ENCODE results near the gene DGKD.

The DGKD gene

GRCh38 chr2:233464056-233464455, 109.8 kb downstream of the DGKD start:
- no peak for DNase-seq

DNA sequence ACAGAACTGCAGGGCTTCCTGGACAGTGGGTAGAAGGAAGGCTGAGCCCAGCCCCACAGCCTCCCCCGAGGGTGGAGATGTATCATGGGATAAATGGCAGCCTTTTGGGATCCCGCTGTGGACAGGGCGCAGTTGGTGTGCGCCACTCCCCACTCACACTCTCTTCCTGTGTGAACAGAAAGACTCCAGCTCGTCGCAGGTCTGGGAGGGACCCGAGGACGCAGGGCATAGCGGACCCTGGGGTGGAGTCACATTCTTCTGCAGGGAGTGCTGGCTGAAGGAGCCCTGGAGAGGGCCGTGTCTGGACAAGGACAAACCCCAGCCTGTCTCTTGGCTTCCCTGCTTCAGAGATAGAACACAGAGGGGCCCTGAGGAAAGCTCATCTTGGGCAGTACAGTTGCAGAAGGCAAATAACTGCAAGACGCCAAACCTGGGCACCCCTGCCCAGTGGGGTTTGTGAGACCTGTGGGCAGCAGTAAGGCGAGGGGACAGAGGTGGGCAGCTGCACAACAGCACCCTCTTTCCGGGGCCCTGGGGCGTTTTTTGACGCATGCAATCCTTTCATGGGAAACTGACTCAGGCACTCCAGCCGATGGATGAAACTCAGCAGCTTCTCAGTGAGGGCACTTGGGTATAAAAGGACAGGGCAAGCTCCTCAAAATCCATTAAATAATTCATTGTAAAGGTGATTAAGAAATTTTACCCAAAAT, 110.4 kb downstream of the DGKD start:
- no peak for DNase-seq

GRCh38 chr2:233466991-233467603, 112.8 kb downstream of the DGKD start:
- no peak for DNase-seq

DNA sequence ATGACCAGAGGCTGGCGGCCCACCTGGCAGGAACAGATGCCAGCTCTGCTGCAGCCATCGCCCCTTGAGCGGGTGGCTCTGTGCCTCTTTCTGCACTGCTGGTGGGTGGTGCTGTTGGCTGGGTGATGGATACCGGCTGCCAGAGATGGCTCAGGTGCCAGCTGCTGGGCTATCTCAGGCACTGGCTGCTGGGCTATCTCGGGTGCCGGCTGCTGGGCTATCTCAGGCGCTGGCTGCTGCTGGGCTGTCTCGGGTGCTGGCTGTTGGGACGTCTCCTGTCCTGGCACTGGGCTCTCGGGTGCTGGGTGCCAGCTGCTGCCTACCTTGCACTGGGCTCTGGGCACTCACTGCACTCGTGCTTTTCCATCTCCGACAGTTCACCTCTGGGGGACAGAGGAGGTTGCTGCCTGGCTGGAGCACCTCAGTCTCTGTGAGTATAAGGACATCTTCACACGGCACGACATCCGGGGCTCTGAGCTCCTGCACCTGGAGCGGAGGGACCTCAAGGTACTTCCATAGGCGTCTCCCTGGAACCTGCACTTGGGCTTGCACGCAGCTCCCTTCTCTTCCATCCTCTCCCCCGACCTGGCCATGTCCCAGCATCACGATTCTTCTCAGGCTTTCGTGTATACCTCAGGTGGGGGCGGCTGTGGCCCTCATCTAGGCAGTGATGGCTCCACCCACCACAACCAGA, 113.9 kb downstream of the DGKD start:
- no peak for DNase-seq

DNA sequence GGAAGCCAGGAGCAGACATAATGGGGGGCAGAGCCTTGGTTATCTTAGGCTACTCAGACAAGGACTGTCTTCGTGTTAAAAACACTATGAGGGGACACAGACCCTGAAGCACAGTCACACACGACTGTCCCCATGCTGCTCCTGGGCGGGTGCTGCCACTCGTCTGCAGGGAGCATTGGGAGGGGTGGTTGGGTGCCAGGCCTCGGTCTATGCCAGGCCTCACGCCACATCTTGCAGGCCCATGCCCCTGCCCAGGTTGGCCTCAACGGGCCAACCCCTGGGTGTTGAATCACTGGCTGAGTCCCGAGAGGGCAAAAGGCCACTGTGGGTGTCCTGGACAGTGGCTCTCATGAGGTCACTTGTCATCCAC, 114.4 kb downstream of the DGKD start:
- no peak for DNase-seq

DNA sequence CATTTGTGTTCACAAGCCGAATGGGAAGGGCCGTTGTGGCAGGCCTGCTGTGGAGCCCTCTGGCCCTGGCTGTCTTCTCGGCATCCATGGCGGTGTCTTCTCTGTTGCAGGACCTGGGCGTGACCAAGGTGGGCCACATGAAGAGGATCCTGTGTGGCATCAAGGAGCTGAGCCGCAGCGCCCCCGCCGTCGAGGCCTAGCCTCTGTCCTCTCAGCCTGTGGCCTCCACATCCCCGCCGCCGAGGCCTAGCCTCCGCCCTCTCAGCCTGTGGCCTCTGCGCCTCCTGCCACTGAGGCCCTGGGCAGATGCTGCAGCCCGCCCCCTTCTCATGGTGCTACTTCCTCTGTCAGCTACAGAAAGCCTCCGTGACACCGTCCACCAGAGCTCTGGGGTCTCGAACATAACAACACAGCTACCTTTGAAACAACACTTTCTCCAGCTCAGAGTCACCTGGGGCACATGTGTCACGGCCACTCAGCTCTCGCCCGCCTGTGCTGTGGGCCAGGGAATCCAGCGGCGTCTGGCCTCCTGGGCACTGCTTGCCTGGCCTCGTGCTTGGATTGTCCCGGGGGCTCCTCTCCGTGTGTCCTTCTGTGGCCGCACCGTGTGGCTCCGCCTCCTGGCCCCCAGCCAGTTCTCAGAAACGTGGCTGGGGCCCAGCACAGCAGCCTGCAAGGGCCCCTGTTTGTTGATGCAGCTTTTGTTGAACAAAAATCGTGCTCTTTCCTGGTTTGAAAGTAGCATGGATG, 115.1 kb downstream of the DGKD start:
- no peak for DNase-seq

GRCh38 chr2:233470011-233470687, 115.9 kb downstream of the DGKD start:
- no peak for DNase-seq

DNA sequence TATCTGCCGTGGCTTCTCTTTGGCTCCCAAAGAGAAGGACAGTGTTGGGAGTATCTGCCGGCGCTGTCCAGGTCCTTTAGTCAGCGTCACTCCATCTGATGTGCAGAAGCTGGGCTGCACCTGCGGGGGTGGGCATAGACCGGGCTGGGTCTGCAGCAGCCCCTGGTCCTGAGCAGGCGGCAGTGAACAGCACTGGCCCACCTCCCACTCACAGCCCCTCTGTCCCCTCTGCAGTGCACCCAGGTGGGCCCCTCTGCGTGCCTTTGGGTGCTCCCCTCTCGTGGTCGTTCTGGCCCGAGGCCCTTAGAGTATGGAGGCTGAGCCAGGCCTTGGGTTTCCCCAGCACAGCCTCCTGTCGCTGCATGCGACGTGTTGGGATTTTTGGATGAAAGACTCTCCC, 116.5 kb downstream of the DGKD start:
- DNase-seq = no peak

DNA sequence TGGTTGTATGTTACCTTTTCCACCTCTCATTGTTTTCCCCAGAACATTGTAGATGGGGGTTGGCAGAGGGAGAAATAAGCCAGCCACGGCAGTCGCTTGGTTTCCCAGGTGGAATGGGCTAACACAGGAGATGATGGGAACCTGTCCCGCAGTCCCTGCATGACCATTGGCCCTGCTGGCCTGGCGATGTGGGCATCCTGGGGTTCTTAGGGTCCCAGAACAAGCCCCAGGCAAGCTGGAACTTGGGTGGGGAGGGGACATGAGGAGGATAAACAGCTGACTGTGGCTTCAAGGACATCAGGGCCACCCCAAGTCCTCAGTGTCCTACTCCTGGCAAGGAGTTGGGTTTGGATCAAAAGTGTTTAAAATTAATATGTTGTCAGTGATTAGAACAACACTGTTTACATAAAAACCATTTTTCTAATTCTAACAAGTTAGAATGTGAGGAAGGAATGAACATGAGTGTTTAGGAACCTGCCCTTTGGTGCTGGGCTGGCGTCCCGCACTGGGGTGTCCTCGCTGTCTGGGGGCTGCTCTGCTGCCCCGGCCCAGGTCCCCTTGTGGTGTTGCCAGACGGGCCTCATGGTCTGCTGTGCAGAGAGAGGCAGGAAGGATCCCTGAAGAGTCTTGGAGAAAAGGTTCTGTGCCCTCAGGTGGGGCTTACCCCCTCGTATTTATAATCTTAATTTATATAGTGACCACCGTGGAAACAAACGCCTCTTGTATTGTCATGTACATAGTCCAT, 117.2 kb downstream of the DGKD start:
- DNase-seq = no peak

- DNase-seq = no peak
Measured at GRCh38 chr2:233473386-233473791, 119.1 kb downstream of the DGKD start.

- DNase-seq = no peak
Measured at GRCh38 chr2:233473878-233474277, 119.6 kb downstream of the DGKD start.

DNA sequence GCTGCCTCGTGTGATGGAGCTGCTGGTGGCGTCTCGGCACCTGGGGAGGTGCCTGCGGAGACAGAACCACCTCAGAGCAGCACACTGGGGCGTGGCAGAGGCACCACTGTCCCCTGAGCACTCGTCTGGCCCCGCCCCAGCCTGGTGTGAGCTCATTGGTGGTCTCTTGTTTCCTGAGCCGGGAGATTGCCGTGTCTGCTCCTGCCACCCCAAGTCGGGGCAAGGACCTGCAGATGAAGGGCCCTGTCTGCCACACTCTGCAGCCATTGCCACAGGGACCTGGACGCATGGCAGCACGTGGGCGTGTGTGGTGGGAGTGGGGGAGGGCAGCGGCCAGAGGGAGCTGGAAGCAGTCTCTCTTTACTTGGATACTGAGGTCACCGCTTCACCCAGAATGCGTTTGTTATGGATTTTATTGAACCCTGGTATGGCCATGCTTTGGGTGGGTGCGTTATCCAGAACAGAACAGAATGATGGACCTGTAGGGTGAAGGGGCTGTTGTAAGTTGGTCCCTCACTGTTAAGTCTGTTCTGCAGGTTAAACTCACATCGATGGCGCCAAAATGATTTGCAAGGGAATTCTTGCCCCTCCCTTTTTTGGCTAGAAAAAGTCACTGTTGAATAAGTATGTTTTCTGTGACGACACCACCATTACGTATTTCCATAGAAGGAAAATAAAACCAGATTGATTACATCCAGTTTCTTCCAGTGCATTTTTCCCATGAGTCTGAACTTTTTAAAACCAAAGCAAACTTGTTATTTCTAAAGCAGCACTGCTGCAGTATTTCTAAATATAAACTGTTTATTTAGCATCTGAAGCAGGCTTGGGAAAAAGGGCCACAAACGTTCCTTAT, 120.2 kb downstream of the DGKD start:
- no peak for DNase-seq

DNA sequence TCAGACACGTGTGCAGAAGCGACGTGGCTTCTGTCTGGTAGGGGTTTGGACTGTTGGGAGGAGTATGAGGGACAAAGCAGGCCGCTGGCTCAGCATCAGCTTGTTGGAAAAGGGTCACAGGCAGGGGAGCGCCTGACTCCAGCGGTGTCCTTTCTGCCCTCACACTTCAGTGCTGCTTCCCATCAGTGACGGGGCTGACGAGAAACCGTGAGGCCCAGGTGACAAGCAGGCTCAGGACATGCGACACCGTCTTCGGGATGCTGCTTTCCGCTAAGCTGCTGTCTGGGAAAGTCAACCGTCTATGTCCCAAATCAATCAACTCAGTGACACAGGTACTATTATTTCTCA, 121.7 kb downstream of the DGKD start:
- no peak for DNase-seq

GRCh38 chr2:233476651-233477547, 122.6 kb downstream of the DGKD start:
- DNase-seq = no peak

DNA sequence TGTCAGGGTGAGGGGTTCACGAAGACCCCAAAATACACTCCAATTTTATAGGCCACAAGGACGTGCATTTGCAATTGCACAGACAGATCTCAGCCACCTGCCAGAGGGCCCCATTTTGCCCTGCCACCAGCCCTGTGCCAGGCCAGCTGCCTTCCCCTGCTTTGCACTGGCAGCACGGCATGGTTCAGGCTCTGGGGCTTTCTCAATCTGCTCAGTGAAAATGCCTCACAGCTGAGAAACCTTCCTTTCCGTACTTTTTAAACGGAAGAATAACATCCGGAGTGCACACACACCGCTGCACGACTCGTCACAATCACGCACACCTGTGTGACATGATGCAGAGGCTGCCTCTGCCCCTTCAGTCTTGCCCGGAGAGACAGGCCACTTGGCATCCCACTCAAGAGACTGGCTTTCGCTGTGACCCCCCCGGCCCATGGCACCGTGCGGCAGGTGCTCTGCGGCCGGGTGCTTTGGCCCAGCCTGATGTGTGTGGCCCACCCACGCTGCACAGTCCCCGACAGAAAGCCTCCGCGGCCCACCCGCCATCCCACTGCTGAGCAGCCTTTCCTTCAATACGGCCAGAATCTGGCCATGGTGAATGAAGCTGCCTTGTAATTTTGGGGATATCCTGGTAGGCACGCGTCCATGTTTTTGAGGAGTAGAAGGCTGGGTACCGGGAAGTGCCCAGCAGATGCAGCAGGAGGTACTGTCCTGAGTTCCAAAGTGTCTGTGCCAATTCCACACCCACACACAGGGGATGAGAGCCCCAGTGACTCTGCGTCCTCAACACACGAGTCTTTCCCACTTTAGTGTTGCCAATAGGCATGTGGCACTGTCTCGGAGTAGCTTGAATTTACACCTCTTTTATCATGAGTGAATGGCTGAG, 123.5 kb downstream of the DGKD start:
- no peak for DNase-seq

GRCh38 chr2:233479616-233480489, 125.6 kb downstream of the DGKD start:
- DNase-seq = peak; percentile 25

DNA sequence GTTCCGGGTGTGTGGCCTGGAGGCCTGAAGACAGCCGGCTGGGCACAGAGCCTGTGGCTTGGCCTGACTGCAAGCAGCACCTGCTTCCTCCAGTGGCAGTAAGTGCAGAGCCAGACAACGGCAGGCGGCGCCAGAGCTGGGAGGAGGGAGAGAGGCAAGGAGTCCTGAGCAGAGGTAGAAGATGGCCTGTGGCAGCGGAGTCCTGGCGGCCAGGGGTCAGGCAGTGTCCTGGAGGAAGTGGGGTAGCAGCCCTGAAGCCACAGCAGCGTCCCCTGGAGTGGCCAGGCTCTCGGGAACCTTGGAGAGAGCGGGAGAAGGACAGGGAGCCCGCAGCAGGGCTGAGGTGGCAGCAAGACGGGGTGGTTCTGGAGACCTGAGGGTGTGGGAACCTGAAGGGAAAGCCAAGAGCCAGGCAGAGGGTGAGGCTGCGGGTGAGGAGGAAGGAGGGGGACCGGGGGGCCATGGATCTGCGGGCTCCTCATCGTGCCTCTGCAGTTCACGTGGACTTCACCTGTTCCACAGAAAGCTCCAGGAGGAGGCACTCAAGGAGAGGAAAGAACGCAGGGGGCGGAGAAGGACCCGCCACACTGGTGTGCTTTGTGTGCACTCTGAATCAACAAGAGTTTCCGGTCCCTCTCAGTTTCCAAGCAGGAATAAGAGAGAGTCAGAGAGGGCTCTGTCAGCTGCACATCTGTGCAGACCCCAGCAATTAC, 126.4 kb downstream of the DGKD start:
- peak; percentile 93 for DNase-seq
